Panc1 (cell line): ENCODE data around the gene ITPR2. TPM values are rescaled to one million over a fixed set of nuclear protein-coding genes. Genes with fewer than 3 reads are reported as not detected.

ENCODE experiments used
- ATAC-seq: fragments of 200-7000 bp; cut with Tn5 transposase; 2 replicates; pipeline ENCODE4 v1.9.1; 2020; ENCODE audit warnings: mild to moderate bottlenecking, moderate library complexity
- BruUV-seq: library from RNA; stranded (reverse); fragments of 400-500 nt; replicated peaks from 2 replicates; lab custom pipeline; 2021; lab: Mats Ljungman, UMichigan
- CTCF ChIA-PET: fragments of 300-600 bp; sonication (Branson Sonifier 250); formaldehyde crosslinking; loops from one replicate; lab custom pipeline; 2022; ENCODE audit warnings: antibody characterized with exemption; lab: Charles Lee
- POLR2A ChIA-PET: fragments of 300-600 bp; sonication (Branson Sonifier 250); formaldehyde crosslinking; loops from one replicate; lab custom pipeline; 2022; ENCODE audit warnings: antibody characterized with exemption; lab: Charles Lee
- DNase-seq: peaks from one replicate; pipeline ENCODE4 v3.0.0-alpha.2; 2010; ENCODE audit warnings: low read depth, low spot score
- H3K27ac ChIP-seq: 2 replicates; pipeline ENCODE4 v1.5.1; 2011; ENCODE audit warnings: mild to moderate bottlenecking, low read length, inconsistent platforms
- H3K27me3 ChIP-seq: fragments of 200-500 bp; sonication (Bioruptor generic); 2 replicates; pipeline ENCODE4 v1.6.0; 2014; ENCODE audit warnings: low read length, inconsistent platforms; ENCODE audit not compliant: control insufficient read depth, insufficient read depth
- H3K36me3 ChIP-seq: fragments of 200-500 bp; sonication (Bioruptor generic); 2 replicates; pipeline ENCODE4 v1.5.1; 2014; ENCODE audit warnings: inconsistent platforms, mild to moderate bottlenecking, low read length, moderate library complexity; ENCODE audit not compliant: control insufficient read depth, insufficient read depth
- H3K4me1 ChIP-seq: 2 replicates; pipeline ENCODE4 v1.5.1; 2011; ENCODE audit warnings: inconsistent platforms, mild to moderate bottlenecking, low read length, moderate library complexity; ENCODE audit not compliant: control insufficient read depth, insufficient read depth
- H3K4me3 ChIP-seq, 2 experiments: 2 replicates each; pipeline ENCODE4 v1.5.1; 2011 to 2012; ENCODE audit warnings: low read depth in 2 of 2, low read length in 2 of 2, mild to moderate bottlenecking in 2 of 2, inconsistent platforms in 1 of 2, moderate library complexity in 1 of 2
- H3K9me3 ChIP-seq: fragments of 200-500 bp; sonication (Bioruptor generic); 2 replicates; pipeline ENCODE4 v1.5.1; 2014; ENCODE audit warnings: low read depth, mild to moderate bottlenecking, inconsistent platforms, low read length, moderate library complexity; ENCODE audit not compliant: control insufficient read depth, insufficient read depth
- CTCF ChIP-seq: fragments of 450-650 bp; IDR thresholded peaks from 2 replicates; pipeline ENCODE4 v1.5.1; 2017; ENCODE audit warnings: mild to moderate bottlenecking
- POLR2AphosphoS5 ChIP-seq: IDR thresholded peaks from 2 replicates; pipeline ENCODE4 v1.6.1; 2012; ENCODE audit warnings: mild to moderate bottlenecking, low read depth, low read length, moderate library complexity
- REST ChIP-seq, 2 experiments: IDR thresholded peaks; 2 replicates each; pipeline ENCODE4 v1.6.1; 2011 to 2012; ENCODE audit warnings: low read depth in 2 of 2, control low read depth in 1 of 2, low read length in 1 of 2, mild to moderate bottlenecking in 1 of 2, moderate library complexity in 1 of 2; ENCODE audit not compliant: insufficient read depth in 1 of 2
- SIN3A ChIP-seq: IDR thresholded peaks from 2 replicates; pipeline ENCODE4 v1.6.1; 2012; ENCODE audit warnings: low read depth, mild to moderate bottlenecking, low read length, moderate library complexity, borderline replicate concordance; ENCODE audit not compliant: insufficient read depth
- TCF7L2 ChIP-seq: IDR thresholded peaks from 2 replicates; pipeline ENCODE4 v1.6.1; 2011; ENCODE audit warnings: mild to moderate bottlenecking, low read depth, low read length, inconsistent platforms
- in situ Hi-C: cut with HindIII; loops from 2 replicates; pipeline ENCODE4 v1.10.0; 2016; ENCODE audit warnings: low sequenced_read_pairs, low pct_unique_long_range_greater_than_20kb
- intact Hi-C: fragments of 100-400 bp; cut with micrococcal nuclease; formaldehyde crosslinking; loops from one replicate; pipeline ENCODE4 v1.10.0; 2022; ENCODE audit not compliant: unreplicated experiment
- total RNA-seq: library from RNA; stranded (reverse); gene quantifications from one replicate; pipeline ENCODE4 v1.2.1, GENCODE V29; 2021; ENCODE audit not compliant: unreplicated experiment

Gene ITPR2
- total RNA-seq, 1 experiment from 2014 or later, result 41.8 TPM

GRCh38 chr12:26636710-26637328, 196.2 kb downstream of the ITPR2 start:
- no peaks in the 10 kb centered on the region for H3K27me3 ChIP-seq
- H3K27ac ChIP-seq, result no peak overlapping the region
- in situ Hi-C loops, result no loop called here
- ATAC-seq, result peak; percentile 85; the same call in 1 of the 2 replicates
- TF ChIP-seq POLR2AphosphoS5 (no peak), CTCF (no peak), REST (IDR thresholded peaks at IDR 0.05; ENCODE audit: insufficient read depth in 1 of 2, low read depth in 2 of 2, low read length in 1 of 2) (no peak), SIN3A (no peak), TCF7L2 (no peak)
- no peak overlapping the region for H3K4me3 ChIP-seq
- no peaks in the 10 kb centered on the region for H3K36me3 ChIP-seq
- peak; percentile 77 for DNase-seq
- CTCF ChIA-PET, result no interaction called here
- intact Hi-C loops, result no loop called here
- no peaks in the 10 kb centered on the region for H3K9me3 ChIP-seq
- POLR2A ChIA-PET, result no interaction called here
- H3K4me1 ChIP-seq, result peaks cover 5% of the 10 kb centered on the region; the same call in 1 of the 2 replicates
- no TSS peak for BruUV-seq

GRCh38 chr12:26633591-26634210, 199.3 kb downstream of the ITPR2 start:
- Histone ChIP-seq H3K27ac (no peak overlapping the region), H3K4me3 (no peak overlapping the region), H3K9me3 (no peaks in the 10 kb centered on the region), H3K36me3 (no peaks in the 10 kb centered on the region), H3K4me1 (peaks cover 13% of the 10 kb centered on the region), H3K27me3 (no peaks in the 10 kb centered on the region)
- BruUV-seq, result no TSS peak
- ATAC-seq (no peak), DNase-seq (no peak)
- CTCF ChIA-PET, result no interaction called here
- POLR2A ChIA-PET, result no interaction called here
- in situ Hi-C loops (no loop called here), intact Hi-C loops (no loop called here)
- no peak for TF ChIP-seq CTCF
- no peak for TF ChIP-seq TCF7L2
- TF ChIP-seq POLR2AphosphoS5, result no peak
- no peak for TF ChIP-seq REST (IDR thresholded peaks at IDR 0.05; ENCODE audit: insufficient read depth in 1 of 2, low read depth in 2 of 2, low read length in 1 of 2)
- TF ChIP-seq SIN3A, result no peak
